Ascending aorta (tissue), 2 donors: ENCODE measurements around the gene RAP2A. TPM values are rescaled to one million over a fixed set of nuclear protein-coding genes. Genes with fewer than 3 reads are reported as not detected.

Experiments
- DNase-seq, 2 donors: peaks; one replicate each; pipeline ENCODE4 v3.0.0-alpha.2; 2019; ENCODE audit warnings: low spot score in 2 of 2
- H3K27ac ChIP-seq, 2 donors: fragments of 200-600 bp; sonication (generic); one replicate each; pipeline ENCODE4 v1.5.1; 2016 to 2017; ENCODE audit warnings: mild to moderate bottlenecking in 1 of 2
- H3K27me3 ChIP-seq: fragments of 200-600 bp; sonication (generic); one replicate; pipeline ENCODE4 v1.5.1; 2017
- H3K36me3 ChIP-seq, 2 donors: fragments of 200-600 bp; sonication (generic); one replicate each; pipeline ENCODE4 v1.5.1; 2016
- H3K4me1 ChIP-seq, 2 donors: fragments of 200-600 bp; sonication (generic); one replicate each; pipeline ENCODE4 v1.5.1; 2016 to 2017; ENCODE audit warnings: mild to moderate bottlenecking in 1 of 2
- H3K4me3 ChIP-seq, 2 donors: fragments of 200-600 bp; sonication (generic); one replicate each; pipeline ENCODE4 v1.5.1; 2016 to 2017; ENCODE audit warnings: mild to moderate bottlenecking in 1 of 2
- H3K9me3 ChIP-seq, 2 donors: fragments of 200-600 bp; sonication (generic); one replicate each; pipeline ENCODE4 v1.5.1; 2016
- CTCF ChIP-seq, 3 experiments: fragments of 200-600 bp in 2 of 3; fragments of 450-650 bp in 1 of 3; sonication (generic) in 2 of 3; IDR thresholded peaks; one replicate each; pipeline ENCODE4 v1.5.1; 2016 to 2019; ENCODE audit warnings: antibody characterized with exemption in 3 of 3, mild to moderate bottlenecking in 1 of 3, moderate library complexity in 1 of 3
- intact Hi-C: fragments of 100-400 bp; cut with DNase I; formaldehyde crosslinking; loops from one replicate; pipeline ENCODE4 v1.15.1; 2023
- total RNA-seq: library from RNA; depleted of rRNA; stranded (reverse); fragments of >200 nt; gene quantifications from one replicate; pipeline ENCODE4 v1.1.0, GENCODE V29; 2016

The RAP2A gene
- total RNA-seq, 1 donor from 2014 or later = 37.1 TPM

- H3K36me3 ChIP-seq = peaks cover 5 to 12% of the 10 kb centered on the region in 2 donors
- no peak for DNase-seq
- H3K4me1 ChIP-seq = peaks cover 0 to 2% of the 10 kb centered on the region in 2 donors
- TF ChIP-seq CTCF (IDR thresholded peaks at IDR 0.05) = no peak
- no peak overlapping the region for H3K27ac ChIP-seq
- no peaks in the 10 kb centered on the region for H3K27me3 ChIP-seq
- intact Hi-C loops = no loop called here
- H3K9me3 ChIP-seq = no peaks in the 10 kb centered on the region
- H3K4me3 ChIP-seq = no peak overlapping the region
These were observed 30.6 kb downstream of the RAP2A start for GRCh38 chr13:97464561-97464960.

DNA sequence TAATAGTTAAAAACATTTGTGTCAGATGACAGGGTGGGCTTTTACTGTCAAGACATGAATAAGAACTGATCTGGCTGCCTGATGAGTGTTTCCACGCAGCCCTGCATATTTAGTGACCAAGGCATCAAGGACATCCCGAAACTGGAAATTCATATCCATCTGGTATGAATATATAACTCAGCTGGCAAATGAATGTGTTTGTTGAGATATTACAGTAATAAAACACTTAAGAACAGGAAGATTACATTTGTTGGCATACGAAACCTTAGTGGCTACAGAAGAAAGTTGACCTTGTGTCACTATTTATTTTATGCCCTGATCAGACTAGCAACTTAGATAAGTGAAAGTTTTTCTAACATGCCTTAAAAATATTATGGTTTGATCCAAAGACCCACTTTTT lies 32.8 kb downstream of the RAP2A start:
- no peak for DNase-seq
- no peak overlapping the region for H3K4me3 ChIP-seq
- no peak for TF ChIP-seq CTCF (IDR thresholded peaks at IDR 0.05)
- H3K36me3 ChIP-seq = peaks cover 5 to 12% of the 10 kb centered on the region in 2 donors
- H3K27ac ChIP-seq = no peak overlapping the region
- no peaks in the 10 kb centered on the region for H3K4me1 ChIP-seq
- H3K27me3 ChIP-seq = no peaks in the 10 kb centered on the region
- no peaks in the 10 kb centered on the region for H3K9me3 ChIP-seq
- intact Hi-C loops = no loop called here

GRCh38 chr13:97468331-97468730 lies 34.4 kb downstream of the RAP2A start:
- intact Hi-C loops = no loop called here
- no peak for TF ChIP-seq CTCF (IDR thresholded peaks at IDR 0.05)
- no peak for DNase-seq

DNA sequence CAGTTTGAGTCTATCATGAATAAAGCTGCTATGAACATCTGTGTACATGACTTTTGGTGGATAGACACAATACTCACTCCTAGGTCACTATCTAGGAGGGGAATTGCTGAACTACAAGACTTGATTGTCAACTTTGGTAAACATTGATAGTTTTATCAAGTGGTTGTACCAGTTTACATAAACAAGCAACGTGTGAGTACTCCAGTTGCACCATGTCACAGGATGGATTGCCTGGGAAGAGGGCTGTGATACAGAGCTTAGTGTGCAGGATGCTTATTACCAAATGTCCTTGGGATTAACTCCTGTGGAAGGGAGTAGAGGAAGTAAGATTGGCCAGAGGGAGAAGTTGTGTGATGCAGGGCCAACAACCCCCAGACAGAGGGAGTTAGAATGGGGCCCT lies 37.7 kb downstream of the RAP2A start:
- Histone ChIP-seq H3K36me3 (no peaks in the 10 kb centered on the region), H3K9me3 (no peaks in the 10 kb centered on the region), H3K27ac (no peak overlapping the region), H3K4me3 (no peak overlapping the region), H3K4me1 (no peaks in the 10 kb centered on the region), H3K27me3 (no peaks in the 10 kb centered on the region)
- intact Hi-C loops = no loop called here
- no peak for DNase-seq
- TF ChIP-seq CTCF (IDR thresholded peaks at IDR 0.05) = no peak

More at GRCh38 chr13:97468331-97468730, 34.4 kb downstream of the RAP2A start:
- Histone ChIP-seq H3K27me3 (no peaks in the 10 kb centered on the region), H3K9me3 (no peaks in the 10 kb centered on the region), H3K36me3 (peaks cover 5 to 12% of the 10 kb centered on the region in 2 donors), H3K4me1 (no peaks in the 10 kb centered on the region), H3K27ac (no peak overlapping the region), H3K4me3 (no peak overlapping the region)

DNA sequence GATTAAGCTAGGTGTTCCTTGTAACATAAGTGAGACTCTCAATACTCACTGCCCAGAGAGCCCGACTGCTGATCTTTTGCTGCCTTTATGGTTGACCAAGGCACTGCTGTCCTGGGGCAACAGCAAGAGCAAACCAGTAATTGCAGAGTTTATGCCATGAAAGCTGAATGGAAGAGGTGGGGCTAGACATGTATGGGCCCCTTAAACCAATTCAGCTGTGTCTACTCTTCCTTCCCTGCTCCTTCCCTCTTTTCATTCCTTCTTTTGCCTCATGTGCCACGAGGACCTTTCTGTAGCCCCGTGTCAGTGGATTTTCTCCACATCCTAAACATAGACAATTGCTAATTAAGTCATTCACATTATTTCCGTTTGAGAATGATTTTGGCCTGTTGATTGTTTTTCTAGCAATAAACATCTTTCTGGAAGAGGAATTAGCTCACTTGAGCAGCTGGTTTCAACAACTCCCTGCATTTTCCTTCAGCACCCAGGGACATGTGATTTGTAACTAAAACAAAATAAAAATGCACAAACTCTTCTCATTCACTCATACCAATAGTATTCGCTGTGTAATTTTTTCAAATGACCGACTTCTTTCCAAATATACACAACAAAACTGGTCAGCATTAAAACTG lies 40.5 kb downstream of the RAP2A start:
- DNase-seq = no peak
- no peak for TF ChIP-seq CTCF (IDR thresholded peaks at IDR 0.05)
- H3K27me3 ChIP-seq = no peaks in the 10 kb centered on the region
- no peak overlapping the region for H3K4me3 ChIP-seq
- no peaks in the 10 kb centered on the region for H3K36me3 ChIP-seq
- no peaks in the 10 kb centered on the region for H3K9me3 ChIP-seq
- intact Hi-C loops = no loop called here
- H3K27ac ChIP-seq = no peak overlapping the region
- peaks cover 0 to under 1% of the 10 kb centered on the region in 2 donors for H3K4me1 ChIP-seq

DNA sequence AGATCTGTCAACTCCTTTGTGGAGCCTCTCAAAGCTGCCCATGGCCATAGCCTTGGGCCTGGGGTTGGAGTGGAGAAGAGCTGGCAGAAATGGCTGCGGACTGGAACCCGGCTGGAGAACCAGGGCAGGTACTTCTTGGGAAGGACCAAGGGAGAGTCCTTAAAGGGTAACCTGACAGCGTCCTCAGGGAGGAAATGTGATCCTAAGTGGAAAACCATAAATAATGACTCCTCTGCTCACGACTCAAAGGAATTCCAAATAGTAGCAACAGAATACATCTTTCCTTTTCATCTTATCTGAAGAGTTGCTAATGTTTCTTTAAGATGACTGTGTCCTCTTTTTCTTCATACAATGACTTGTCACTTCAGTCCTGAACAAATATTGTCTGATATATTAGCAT lies 41.0 kb downstream of the RAP2A start:
- Histone ChIP-seq H3K9me3 (no peaks in the 10 kb centered on the region), H3K27ac (no peak overlapping the region), H3K4me1 (peaks cover 0 to 4% of the 10 kb centered on the region in 2 donors), H3K27me3 (no peaks in the 10 kb centered on the region), H3K4me3 (no peak overlapping the region), H3K36me3 (no peaks in the 10 kb centered on the region)
- TF ChIP-seq CTCF (IDR thresholded peaks at IDR 0.05) = no peak
- DNase-seq = no peak
- intact Hi-C loops = no loop called here
